RCC 7860 (cell line): ENCODE measurements around the gene CD109.
A peak's percentile ranks its signal among the peaks of the same experiment; 100 is the strongest.
"Not testable (repeated sequence)": the region's sequence is repeated elsewhere in the genome, so short reads cannot be mapped to it uniquely, and the experiment has no call there.

ENCODE experiments used
- DNase-seq: peaks from one replicate; pipeline ENCODE4 v3.0.0-alpha.2; 2015; ENCODE audit warnings: low spot score
- FAIRE-seq: peaks from 2 replicates; lab custom pipeline; 2012; peaks lifted over from hg19 to GRCh38; lab: Jason Lieb, UNC

CD109 gene

DNA sequence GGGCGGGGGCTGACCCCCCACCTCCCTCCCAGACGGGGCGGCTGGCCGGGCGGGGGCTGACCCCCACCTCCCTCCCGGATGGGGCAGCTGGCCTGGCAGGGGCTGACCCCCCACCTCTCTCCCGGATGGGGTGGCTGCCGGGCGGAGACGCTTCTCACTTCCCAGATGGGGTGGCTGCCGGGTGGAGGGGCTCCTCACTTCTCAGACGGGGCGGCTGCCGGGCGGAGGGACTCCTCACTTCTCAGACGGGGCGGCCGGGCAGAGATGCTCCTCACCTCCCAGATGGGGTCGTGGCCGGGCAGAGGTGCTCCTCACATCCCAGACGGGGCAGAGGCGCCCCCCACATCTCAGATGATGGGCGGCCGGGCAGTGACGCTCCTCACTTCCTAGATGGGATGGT lies 155.0 kb downstream of the CD109 start:
- not testable (repeated sequence) for FAIRE-seq, DNase-seq

DNA sequence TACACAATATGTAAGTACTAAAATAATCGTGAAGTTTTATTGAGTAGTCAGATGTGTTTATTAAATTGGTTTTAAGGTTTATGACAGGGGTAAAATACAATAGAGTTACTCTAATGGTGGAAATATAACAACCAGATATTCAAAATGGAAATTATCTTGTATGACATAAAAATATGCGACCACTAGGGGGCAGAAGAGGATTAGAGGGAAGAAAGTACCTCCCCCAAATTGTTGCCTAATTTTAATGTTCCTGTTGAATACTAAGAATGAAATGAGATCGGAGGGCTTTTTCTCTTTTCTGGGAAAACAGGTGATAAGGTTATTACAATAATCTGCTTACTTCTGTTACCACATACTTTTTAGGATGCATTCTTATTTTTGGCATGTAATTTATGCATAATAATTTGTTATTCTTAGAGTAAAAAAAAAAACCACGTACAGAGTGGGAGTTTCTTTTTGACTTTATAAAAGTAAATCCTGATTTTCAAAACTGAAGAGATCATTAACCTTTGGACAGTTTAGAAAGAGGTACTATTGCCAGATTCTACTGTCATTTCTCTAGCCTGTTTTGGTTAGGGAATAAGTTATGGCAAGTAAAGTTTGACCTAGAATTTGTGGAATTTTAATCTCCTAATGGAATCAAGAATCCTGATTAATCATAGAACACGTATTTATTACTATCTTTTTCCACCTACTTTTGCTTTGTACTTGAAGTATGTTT lies 159.2 kb downstream of the CD109 start:
- DNase-seq (peak; percentile 29), FAIRE-seq (peak; percentile 51)

DNA sequence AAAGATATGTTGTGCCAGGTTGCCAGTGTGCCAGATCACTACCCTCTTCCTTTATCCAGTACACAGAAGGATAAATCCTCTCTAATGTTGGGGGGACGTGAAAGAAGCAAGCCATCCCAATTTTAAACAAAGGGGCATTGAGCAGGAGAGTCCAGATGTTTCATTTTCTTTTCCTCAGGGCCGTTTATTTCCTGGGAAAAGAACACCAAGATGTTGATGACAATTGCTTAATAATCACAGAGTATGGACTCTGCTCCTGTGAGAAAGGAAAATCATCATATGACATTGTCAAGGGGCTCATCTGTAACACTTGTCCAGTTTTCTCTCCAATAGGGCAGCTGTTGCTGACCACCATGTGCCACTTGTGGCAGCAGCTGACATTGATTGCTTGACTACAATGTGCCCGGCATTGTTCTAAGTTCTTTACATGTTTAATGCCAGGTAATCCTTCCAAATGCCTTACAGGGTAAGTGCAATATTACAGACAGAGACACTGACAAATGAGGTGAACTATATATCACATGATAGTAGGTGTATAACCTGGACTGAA lies 161.4 kb downstream of the CD109 start:
- no peak for DNase-seq
- no peak for FAIRE-seq

DNA sequence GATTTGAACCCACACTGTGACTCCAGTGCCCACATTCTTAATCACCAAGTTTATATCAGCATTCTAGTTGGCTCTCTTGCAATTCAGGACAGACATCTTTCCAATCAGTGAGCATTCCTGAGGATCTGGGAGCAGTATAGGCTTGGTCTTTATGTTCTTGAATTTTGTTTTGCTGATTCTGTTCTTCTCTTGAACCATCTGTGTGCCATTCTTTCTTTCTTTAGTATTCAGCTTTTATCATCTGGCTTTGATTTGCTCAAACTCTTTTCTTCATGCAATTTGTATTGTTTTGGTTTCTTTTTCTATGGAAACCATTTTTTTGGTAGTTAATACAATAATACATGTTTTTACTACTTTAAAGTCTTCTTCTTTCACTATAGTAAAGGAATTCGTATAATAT lies 162.4 kb downstream of the CD109 start:
- no peak for FAIRE-seq
- no peak for DNase-seq

DNA sequence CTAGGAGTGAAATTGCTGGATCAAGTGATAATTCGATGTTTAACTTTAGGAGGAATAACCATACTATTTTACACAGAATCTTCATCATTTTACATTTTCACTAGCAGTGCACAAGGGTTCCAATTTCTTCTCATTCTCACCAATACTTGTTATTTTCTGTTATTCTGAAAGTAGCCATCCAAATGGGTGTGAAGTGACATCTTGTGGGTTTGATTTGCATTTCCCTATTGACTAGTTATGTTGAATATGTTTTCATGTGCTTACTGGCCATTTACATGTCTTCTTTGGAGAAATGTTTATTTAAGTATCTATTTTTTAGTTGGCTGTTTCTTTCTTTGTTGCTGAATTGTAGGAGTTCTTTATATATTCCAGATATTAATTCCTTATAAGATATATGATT lies 164.3 kb downstream of the CD109 start:
- no peak for FAIRE-seq
- no peak for DNase-seq

DNA sequence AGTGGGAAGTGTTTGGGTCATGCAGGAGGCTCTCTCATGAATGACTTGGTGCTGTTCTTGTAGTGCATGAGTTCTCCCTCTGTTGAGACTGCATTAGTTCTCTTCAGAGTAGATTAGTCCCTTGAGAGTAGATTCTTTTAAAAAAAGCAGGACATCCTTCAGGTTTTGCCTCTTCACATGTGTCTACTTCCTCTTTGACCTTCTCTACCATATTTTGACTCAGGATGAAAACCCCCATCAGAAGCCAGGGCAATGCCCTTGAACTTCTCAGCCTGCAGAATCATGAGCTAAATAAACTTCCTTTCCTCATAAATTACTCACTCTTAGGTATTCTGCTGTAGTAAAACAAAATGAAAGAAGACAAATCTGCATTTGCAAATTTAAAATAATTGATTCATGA lies 170.3 kb downstream of the CD109 start:
- DNase-seq: no peak
- no peak for FAIRE-seq

DNA sequence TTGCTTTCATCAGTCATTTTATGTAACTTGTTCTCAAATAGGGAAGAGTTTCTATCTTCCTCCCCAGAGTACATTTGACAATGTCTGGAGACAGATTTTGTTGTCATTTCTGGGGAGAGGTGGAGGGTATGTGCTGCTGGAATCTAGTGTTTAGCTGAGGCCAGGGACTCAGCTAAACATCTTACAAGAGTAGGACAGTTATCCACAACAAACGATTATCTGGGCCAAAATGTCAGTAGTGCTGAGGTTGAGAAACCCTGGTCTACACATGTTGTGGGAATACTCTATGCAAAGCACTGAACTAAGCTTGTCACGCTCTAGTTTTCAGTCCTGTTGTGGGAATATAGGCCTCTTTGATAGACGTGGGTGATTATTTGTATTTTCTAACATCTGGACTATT lies 171.4 kb downstream of the CD109 start:
- no peak for DNase-seq
- no peak for FAIRE-seq

DNA sequence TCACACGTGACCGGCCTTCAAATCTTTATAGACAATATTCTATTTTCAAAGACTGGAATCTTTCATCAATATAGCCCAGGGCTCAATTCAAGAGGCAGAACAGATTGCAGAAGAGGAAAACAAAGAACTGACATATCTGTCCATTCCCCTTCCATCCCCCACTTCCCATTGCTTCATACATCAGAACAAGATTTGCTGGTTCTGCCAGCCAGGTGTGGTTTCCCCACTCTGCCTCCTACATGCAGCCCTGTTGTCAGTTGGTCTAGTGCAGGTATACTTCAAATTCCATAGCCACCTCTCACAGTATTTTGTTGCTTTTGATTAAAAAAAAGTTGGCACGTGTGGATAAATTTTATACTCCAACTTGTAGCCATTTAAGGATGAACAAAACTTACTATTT lies 174.9 kb downstream of the CD109 start:
- DNase-seq: no peak
- no peak for FAIRE-seq

DNA sequence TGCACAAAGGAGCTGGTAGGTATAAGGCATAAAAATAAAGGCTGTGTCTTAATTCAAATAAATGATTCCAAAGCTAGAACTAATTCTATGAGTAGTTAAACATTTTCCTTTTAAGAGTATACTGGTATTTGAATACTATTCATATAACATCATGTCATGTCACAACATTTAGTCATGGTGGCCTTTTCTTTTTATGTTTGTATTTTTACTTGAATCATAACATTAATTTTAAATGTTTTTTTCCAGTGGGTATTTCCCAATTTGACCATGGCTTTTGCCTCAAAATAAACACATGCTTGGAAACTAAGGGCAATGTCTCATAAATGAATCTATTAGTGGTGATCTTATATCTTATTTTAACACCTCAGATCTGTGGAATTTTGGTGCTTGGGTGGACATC lies 177.1 kb downstream of the CD109 start:
- FAIRE-seq: no peak

More for the DNA sequence above, 177.1 kb downstream of the CD109 start:
- no peak for DNase-seq
